Right lobe of liver (tissue), 6 donors: ENCODE results near the gene TSKS. TPM values are rescaled to one million over a fixed set of nuclear protein-coding genes. Genes with fewer than 3 reads are reported as not detected.

Source experiments
- ATAC-seq, 4 donors: fragments of 200-7000 bp; cut with Tn5 transposase; one replicate each; pipeline ENCODE4 v1.9.1; 2020; ENCODE audit warnings: mild to moderate bottlenecking in 4 of 4, moderate library complexity in 4 of 4
- DNase-seq, 3 donors: peaks; one replicate each; pipeline ENCODE4 v3.0.0-alpha.2; 2020
- H3K27ac ChIP-seq, 3 donors: fragments of 200-600 bp; one replicate each; pipeline ENCODE4 v1.8.0; 2022
- H3K27me3 ChIP-seq, 2 donors: fragments of 200-600 bp; one replicate each; pipeline ENCODE4 v1.8.0; 2022
- H3K36me3 ChIP-seq, 4 donors: fragments of 200-600 bp; sonication (generic) in 1 of 4; one replicate each; pipeline versions ENCODE4 v1.5.1 to v1.8.0; 2017 to 2022; ENCODE audit warnings: control low read depth in 1 of 4
- H3K4me1 ChIP-seq, 4 donors: fragments of 200-600 bp; sonication (generic) in 1 of 4; one replicate each; pipeline versions ENCODE4 v1.5.1 to v1.8.0; 2017 to 2022; ENCODE audit warnings: control low read depth in 1 of 4
- H3K4me3 ChIP-seq, 3 donors: fragments of 200-600 bp; one replicate each; pipeline ENCODE4 v1.8.0; 2022
- H3K9me3 ChIP-seq, 4 donors: fragments of 200-600 bp; sonication (generic) in 1 of 4; one replicate each; pipeline versions ENCODE4 v1.5.1 to v1.8.0; 2017 to 2022; ENCODE audit warnings: control low read depth in 1 of 4
- POLR2A ChIP-seq: fragments of 450-650 bp; IDR thresholded peaks from one replicate; pipeline ENCODE4 v1.6.1; 2017; ENCODE audit warnings: antibody characterized with exemption, mild to moderate bottlenecking
- WGBS: methylation state at CpG from one replicate; pipeline ENCODE4 v1.1.6; 2018; ENCODE audit warnings: low coverage, low lambda C conversion rate; ENCODE audit not compliant: insufficient coverage; ENCODE audit errors: missing lambda C conversion rate; 5-methylcytosine and 5-hydroxymethylcytosine counted together
- intact Hi-C, 2 donors: fragments of 100-400 bp; cut with DNase I; formaldehyde crosslinking; loops; one replicate each; pipeline versions ENCODE4 v1.11.2 to v1.14.1; 2022
- total RNA-seq, 6 experiments: library from RNA; depleted of rRNA in 2 of 6; stranded (reverse); fragments of >200 nt in 2 of 6; fragmentation: NEBNext Ultra II Directional in 3 of 6; extraction: Animal tissue kit (Norgen Biotek cat#: 25700) in 3 of 6; gene quantifications; one replicate each; pipeline versions ENCODE4 v1.1.0 to v1.2.4, GENCODE V29; 2016 to 2023
- TF ChIP-seq, protein P1 (sequence below), 4 donors: fragments of 200-600 bp in 3 of 4; fragments of 450-650 bp in 1 of 4; IDR thresholded peaks; one replicate each; pipeline versions ENCODE4 v1.5.1 to v1.8.0; 2016 to 2022; ENCODE audit warnings: antibody characterized with exemption in 4 of 4, mild to moderate bottlenecking in 2 of 4
- donor health status: DM: no; HTN: yes; CAD: no.
- donor health status: DM: no; HTN: no; CAD: no.
- donor health status: DM: no; HTN: no; CAD: no.
- donor health status: DM: no; HTN: yes; CAD: no.
- donor health status: DM: no; HTN: yes; CAD: no.

The TSKS gene
- total RNA-seq, 6 experiments from 2014 or later: not detected

DNA sequence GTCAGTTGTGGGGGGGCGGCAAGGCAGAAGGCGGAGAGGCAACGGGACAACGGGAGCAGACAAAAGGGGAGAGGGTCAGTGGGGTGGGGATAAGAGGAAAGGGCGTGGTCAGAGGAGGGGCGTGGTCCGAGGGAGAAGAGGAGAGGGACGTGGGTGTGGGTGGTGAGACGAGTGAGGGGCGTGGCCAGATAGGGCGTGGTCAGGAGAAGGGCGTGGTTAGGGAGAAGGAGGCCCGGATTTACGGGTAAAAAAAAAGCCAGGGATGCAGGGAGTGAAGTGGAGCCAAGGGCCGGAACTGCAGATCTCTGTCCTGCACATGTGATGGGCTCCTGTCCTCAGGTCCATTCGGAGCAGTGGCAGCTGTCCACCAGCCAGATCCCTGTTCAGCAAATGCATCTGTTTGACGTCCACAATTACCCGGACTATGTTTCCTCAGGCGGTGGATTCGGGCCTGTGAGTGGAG lies 50.7 kb downstream of the TSKS start:
- Histone ChIP-seq H3K27me3 (no peaks in the 10 kb centered on the region), H3K36me3 (no peaks in the 10 kb centered on the region), H3K4me3 (no peak overlapping the region), H3K4me1 (peaks cover 0 to under 1% (median 0%) of the 10 kb centered on the region in 4 donors), H3K27ac (no peak overlapping the region), H3K9me3 (no peaks in the 10 kb centered on the region)
- no peak for ATAC-seq
- DNase-seq: no peak
- WGBS: 50% methylated on average over 13 of the region's 20 CpGs
- TF ChIP-seq POLR2A: no peak
- TF ChIP-seq, protein P1, sequence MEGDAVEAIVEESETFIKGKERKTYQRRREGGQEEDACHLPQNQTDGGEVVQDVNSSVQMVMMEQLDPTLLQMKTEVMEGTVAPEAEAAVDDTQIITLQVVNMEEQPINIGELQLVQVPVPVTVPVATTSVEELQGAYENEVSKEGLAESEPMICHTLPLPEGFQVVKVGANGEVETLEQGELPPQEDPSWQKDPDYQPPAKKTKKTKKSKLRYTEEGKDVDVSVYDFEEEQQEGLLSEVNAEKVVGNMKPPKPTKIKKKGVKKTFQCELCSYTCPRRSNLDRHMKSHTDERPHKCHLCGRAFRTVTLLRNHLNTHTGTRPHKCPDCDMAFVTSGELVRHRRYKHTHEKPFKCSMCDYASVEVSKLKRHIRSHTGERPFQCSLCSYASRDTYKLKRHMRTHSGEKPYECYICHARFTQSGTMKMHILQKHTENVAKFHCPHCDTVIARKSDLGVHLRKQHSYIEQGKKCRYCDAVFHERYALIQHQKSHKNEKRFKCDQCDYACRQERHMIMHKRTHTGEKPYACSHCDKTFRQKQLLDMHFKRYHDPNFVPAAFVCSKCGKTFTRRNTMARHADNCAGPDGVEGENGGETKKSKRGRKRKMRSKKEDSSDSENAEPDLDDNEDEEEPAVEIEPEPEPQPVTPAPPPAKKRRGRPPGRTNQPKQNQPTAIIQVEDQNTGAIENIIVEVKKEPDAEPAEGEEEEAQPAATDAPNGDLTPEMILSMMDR (IDR thresholded peaks at IDR 0.05): no peak
- intact Hi-C loops: no loop called here

DNA sequence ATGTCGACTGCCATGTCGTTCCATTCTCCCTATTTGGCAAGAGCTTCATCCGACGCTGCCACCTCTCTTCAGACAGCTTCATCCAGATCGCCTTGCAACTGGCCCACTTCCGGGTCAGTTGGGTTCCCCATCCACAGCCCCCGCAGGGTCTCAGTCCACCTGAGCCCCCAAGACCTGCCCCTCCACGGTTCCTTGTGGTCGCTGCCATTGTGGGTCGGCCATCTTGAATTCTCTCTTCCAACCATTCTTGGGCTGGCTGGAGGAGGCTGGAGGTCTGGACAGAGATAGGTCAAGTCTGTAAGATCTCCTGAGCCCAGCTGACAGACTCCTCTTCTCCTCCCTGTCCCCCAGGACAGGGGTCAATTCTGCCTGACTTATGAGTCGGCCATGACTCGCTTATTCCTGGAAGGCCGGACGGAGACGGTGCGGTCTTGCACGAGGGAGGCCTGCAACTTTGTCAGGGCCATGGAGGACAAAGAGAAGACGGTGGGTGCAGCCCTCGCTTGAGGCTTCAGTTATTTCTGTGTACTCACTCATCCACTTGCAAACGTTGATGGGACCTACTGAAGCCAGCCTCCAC lies 52.6 kb downstream of the TSKS start:
- 84% methylated on average over 10 of the region's 20 CpGs for WGBS

DNA sequence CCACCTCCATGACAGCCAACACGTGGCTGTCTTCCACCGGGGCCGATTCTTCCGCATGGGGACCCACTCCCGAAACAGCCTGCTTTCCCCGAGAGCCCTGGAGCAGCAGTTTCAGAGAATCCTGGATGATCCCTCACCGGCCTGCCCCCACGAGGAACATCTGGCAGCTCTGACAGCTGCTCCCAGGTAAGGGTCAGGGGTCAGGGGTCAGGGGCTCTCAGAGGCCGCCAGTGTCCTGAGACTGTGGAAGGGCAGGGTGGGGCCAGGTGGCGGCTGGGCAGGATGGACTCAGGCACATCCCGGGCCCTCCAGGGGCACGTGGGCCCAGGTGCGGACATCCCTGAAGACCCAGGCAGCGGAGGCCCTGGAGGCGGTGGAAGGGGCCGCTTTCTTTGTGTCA lies 57.2 kb downstream of the TSKS start:
- no peaks in the 10 kb centered on the region for H3K4me1 ChIP-seq
- intact Hi-C loops: no loop called here
- H3K4me3 ChIP-seq: no peak overlapping the region
- no peaks in the 10 kb centered on the region for H3K36me3 ChIP-seq
- TF ChIP-seq POLR2A: no peak
- TF ChIP-seq, protein P1 (IDR thresholded peaks at IDR 0.05): no peak
- no peak for DNase-seq
- ATAC-seq: peak in 1 of 4 donors; percentile 12
- no peak overlapping the region for H3K27ac ChIP-seq
- WGBS: 94% methylated on average over 6 of the region's 16 CpGs
- H3K27me3 ChIP-seq: no peaks in the 10 kb centered on the region
- H3K9me3 ChIP-seq: no peaks in the 10 kb centered on the region

More for the DNA sequence above, 52.6 kb downstream of the TSKS start:
- Histone ChIP-seq H3K4me1 (no peaks in the 10 kb centered on the region), H3K9me3 (no peaks in the 10 kb centered on the region), H3K36me3 (no peaks in the 10 kb centered on the region), H3K27me3 (no peaks in the 10 kb centered on the region), H3K4me3 (no peak overlapping the region), H3K27ac (no peak overlapping the region)
- DNase-seq: no peak
- ATAC-seq: no peak
- no peak for TF ChIP-seq POLR2A
- TF ChIP-seq, protein P1 (IDR thresholded peaks at IDR 0.05): no peak
- intact Hi-C loops: no loop called here

DNA sequence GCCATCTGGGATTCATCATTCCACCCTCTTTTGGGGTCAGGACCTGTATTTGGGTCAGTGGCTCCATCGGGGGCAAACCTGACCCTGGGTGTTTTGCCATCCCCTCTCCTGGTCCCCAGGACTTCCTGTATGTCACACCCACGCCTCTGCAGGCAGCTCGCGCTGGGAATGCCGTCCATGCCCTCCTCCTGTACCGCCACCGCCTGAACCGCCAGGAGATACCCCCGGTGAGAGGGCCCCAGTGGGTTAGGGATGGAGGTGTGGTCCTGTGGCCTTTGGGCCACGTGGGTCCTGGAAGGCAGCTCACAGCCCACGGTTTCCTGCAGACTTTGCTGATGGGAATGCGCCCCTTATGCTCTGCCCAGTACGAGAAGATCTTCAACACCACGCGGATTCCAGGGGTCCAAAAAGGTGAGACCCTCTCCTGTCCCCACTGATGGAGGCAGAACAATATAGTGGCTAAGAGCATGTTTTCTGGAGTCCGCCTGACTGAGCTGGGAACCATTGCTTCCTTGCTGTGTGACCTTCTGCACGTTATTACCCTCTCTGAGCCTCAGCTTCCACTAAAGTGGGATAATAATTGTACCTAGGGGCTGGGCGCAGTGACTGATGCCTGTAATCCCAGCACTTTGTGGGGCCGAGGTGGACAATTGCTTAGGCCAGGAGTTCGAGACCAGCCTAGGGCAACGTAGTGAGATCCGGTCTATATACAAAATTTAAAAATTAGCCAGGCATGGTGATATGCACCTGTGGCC lies 58.0 kb downstream of the TSKS start:
- ATAC-seq (no peak), DNase-seq (no peak)

More for the DNA sequence above, 58.0 kb downstream of the TSKS start:
- TF ChIP-seq POLR2A: no peak
- TF ChIP-seq, protein P1 (IDR thresholded peaks at IDR 0.05): no peak
- Histone ChIP-seq H3K4me3 (no peak overlapping the region), H3K27me3 (no peaks in the 10 kb centered on the region), H3K27ac (no peak overlapping the region), H3K4me1 (no peaks in the 10 kb centered on the region), H3K36me3 (no peaks in the 10 kb centered on the region), H3K9me3 (no peaks in the 10 kb centered on the region)
- intact Hi-C loops: no loop called here
- 85% methylated on average over 9 of the region's 22 CpGs for WGBS
